ENCODE measurements around the gene ANKLE1.
A peak's percentile ranks its signal among the peaks of the same experiment; 100 is the strongest.

Gene ANKLE1

GRCh38 chr19:17281391-17282304 lies at the start of gene ANKLE1:
TSS of gene ANKLE1 (plus strand) at chr19:17281901. CDS start at chr19:17281921, 20 bp downstream.
- DNase-seq, result peak; percentile 58 to 68

GRCh38 chr19:17232258-17232657 lies 49.4 kb upstream of the ANKLE1 start:
- no peak for DNase-seq

- peak; percentile 83 to 86 for DNase-seq
Observed at GRCh38 chr19:17234911-17235299, 46.8 kb upstream of the ANKLE1 start.

GRCh38 chr19:17235300-17235970 lies 46.3 kb upstream of the ANKLE1 start:
- peak; percentile 75 to 85 for DNase-seq

GRCh38 chr19:17235971-17236777 lies 45.5 kb upstream of the ANKLE1 start:
- DNase-seq, result no peak

GRCh38 chr19:17236811-17237543 lies 44.7 kb upstream of the ANKLE1 start:
- DNase-seq, result no peak

GRCh38 chr19:17237747-17238706 lies 43.7 kb upstream of the ANKLE1 start:
- DNase-seq, result no peak

- DNase-seq, result no peak
Observed at GRCh38 chr19:17240062-17240752, 41.5 kb upstream of the ANKLE1 start.

GRCh38 chr19:17240826-17241399 lies 40.8 kb upstream of the ANKLE1 start:
- no peak for DNase-seq

GRCh38 chr19:17242431-17243208 lies 39.1 kb upstream of the ANKLE1 start:
- no peak for DNase-seq

- DNase-seq, result no peak
Observed at GRCh38 chr19:17243211-17243829, 38.4 kb upstream of the ANKLE1 start.

- no peak for DNase-seq
Observed at GRCh38 chr19:17243830-17244617, 37.7 kb upstream of the ANKLE1 start.

GRCh38 chr19:17244618-17245534 lies 36.8 kb upstream of the ANKLE1 start:
- no peak for DNase-seq

GRCh38 chr19:17245535-17245984 lies 36.1 kb upstream of the ANKLE1 start, which contains the start of gene NR2F6:
TSS of gene NR2F6 (minus strand) at chr19:17245919. CDS start at chr19:17245220, 699 bp downstream.
- DNase-seq, result no peak

GRCh38 chr19:17246681-17247425 lies 34.8 kb upstream of the ANKLE1 start:
- no peak for DNase-seq
